Measurements from ENCODE around the gene CLASP2.

The CLASP2 gene

DNA sequence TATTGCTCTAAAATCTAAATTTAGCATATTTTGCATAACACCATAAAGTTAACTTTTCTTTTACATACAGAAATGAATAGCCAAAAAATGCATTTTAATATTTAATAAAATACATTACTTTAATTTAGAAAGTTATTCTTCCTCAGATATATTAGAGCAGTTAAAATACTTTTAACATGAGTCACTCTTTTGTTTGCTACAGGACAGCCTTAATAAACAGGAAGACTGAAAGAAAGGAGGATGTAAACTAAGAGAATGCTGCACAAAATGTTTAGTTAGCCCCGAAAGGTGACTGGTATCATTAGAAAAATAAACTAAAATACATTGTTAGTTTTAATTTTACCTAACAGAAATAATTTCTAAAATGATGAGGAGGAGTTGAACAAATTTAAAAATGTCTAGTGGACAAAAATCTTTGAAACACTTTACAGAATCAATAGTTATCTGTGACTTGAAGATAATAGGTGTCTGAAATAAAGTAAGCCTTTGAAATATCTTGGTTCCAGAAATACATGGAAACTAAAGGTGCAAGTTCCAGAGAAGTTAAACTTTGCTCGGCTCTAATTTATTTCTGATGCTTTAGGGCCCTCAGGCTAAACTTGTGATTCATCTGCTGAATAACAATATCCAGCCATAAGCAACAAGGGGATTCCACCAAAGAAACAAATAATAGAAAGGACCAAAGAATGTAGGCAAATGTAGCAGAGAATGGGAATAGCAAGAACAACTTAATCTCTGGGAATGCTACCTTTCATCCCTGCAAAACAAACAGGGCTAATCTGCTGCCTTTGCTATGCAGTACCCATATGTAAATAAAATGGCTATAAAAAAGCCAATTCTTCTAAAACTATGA lies 139.5 kb downstream of the CLASP2 start:
- H3K4me3 ChIP-seq (ENCODE audit: low read depth, low read length): no peak overlapping the region
- DNase-seq (ENCODE audit: low read depth): no peak

DNA sequence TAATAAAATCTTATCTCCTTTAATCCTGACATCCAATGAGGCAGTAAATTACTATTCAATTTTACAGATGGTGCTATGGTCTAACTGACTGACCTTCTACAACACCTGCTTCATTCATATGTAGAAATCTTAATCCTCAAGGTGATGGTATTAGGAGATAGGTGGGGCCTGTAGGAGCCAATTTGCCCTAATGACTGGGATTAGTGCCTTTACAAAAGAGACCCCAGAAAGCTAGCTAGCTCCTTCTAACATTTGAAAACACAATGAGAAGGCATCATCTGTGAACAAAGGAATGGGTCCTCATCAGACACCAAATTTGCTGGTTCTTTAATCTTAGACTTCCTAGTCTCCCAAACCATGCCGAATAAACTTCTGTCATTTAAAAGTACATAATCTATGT lies 140.5 kb downstream of the CLASP2 start:
- no peak overlapping the region for H3K4me3 ChIP-seq (ENCODE audit: low read depth, low read length)
- DNase-seq (ENCODE audit: low read depth): no peak

DNA sequence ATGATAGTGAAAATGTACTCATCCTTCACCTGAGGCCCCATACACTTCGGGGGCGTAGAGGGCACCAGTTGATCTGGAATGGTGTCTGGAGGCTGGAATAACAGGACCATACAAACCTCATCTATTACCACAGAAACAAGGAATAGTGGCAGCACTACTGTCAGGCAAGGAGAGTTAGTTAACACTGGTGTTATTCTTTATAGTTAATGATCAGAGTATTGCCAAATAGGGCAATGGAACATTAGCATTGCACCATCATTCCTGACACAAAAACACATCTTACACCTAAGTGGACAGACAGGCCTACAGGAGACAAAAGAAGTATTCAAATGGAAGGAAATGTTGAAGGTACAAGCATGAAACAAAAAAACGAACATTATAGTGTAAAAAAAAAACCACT lies 140.9 kb downstream of the CLASP2 start:
- H3K4me3 ChIP-seq (ENCODE audit: low read depth, low read length): no peak overlapping the region
- no peak for DNase-seq (ENCODE audit: low read depth)

DNA sequence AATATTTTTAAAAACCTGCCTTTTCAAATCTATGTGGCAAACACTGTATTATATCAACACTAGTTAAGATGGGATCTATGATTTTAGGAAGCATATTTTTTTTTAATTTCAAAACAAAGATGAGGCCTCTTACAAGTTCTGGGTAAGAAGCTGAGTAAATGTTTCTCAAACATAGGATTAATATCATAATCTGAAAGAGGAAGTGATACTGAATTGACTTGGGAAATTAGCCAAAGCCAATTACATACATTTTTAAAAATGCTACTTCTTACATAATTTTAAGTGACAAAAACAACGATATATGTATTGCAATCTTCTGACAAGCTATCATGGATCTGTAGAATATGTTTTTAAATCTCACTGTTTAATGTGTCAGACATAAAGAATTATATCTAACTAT lies 142.7 kb downstream of the CLASP2 start:
- DNase-seq (ENCODE audit: low read depth): no peak
- no peak overlapping the region for H3K4me3 ChIP-seq (ENCODE audit: low read depth, low read length)

DNA sequence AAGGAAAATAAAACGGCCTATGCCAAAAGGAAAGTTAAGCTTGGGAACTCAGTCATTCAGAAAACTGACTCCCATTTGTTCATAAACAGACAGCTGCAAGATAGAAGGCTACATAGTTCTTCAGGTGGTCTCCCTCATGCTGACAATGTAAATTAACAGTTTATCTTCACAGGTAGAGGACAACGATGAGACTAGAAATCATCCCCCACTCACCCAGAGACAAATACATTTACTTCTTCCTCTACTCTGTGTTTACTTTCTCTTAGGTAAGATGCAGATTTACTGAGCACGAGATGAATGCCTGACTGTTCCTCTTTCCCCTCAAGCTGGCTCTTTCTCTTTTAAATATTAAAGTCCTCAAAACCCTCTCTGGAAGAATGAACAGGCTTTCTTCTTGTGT lies 160.2 kb downstream of the CLASP2 start:
- no peak overlapping the region for H3K4me3 ChIP-seq (ENCODE audit: low read depth, low read length)
- no peak for DNase-seq (ENCODE audit: low read depth)

DNA sequence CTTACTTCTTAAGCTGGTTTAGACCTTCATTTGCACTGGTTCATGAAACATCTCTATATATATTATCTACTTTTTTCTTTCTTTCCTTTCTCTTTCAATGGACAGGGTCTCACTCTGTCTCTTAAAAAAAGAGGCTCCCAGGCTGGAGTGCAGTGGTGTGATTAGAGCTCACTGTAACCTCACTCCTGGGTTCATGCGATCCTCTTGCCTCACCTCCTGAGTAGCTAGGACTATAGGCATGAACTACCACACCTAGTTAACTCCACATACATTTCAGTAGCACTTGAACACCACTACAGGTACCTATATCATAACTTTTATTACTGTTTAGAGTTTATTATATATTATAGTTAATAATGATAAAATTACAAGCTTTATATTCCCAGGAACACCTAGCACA lies 160.8 kb downstream of the CLASP2 start:
- no peak for DNase-seq (ENCODE audit: low read depth)

DNA sequence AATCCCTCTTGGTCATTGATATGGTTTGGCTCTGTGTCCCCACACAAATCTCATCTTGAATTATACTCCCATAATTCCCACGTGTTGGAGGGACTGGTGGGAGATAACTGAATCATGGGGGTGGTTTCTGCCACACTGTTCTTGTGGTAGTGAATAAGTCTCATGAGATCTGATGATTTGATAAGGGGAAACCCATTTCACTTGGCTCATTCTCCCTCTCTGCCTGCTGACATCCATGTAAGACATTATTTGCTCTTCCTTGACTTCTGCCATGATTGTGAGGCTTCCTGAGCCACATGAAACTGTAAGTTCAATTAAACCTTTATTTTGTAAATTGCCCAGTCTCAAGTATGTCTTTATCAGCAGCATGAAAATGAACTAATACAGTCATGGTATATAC lies 171.0 kb downstream of the CLASP2 start:
- no peak overlapping the region for H3K4me3 ChIP-seq (ENCODE audit: low read depth, low read length)
- DNase-seq (ENCODE audit: low read depth): no peak

More for the DNA sequence above, 160.8 kb downstream of the CLASP2 start:
- H3K4me3 ChIP-seq (ENCODE audit: low read depth, low read length): no peak overlapping the region

DNA sequence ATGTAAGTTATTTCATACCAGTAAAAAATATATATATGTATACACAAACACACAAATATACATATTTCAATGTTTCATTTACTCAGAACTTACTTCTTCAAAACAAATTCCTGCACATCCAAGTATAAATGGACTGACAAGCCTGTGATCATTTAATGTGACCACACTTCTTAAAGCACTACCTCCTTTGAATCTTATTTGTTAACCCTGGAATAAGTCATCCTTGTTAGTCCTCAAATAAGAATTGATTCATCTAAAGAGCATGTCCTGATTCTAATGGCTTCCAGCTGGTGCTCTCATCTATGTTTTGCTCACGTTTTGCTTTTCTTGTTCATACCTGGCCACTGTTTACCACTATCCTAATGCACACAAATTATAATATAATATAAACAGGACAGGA lies 173.9 kb downstream of the CLASP2 start:
- DNase-seq (ENCODE audit: low read depth): no peak
- no peak overlapping the region for H3K4me3 ChIP-seq (ENCODE audit: low read depth, low read length)

DNA sequence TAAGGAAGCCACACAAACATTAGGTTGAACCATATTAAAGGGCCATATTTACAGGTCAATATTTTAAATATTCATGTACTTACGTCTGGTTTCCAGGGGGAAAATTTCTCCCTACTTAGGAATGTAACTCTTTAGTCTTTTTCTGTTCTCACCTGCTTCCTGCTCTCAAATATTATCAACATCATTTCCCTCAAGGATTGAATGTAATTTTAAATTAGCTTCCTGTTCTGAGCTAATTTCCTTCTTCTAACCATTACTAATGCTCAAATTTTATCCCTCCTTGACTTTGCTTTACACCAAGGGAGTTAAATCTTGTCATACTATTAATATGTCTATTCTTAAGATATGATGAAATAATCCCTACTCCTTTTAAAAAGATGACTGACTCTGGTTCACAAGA lies 174.5 kb downstream of the CLASP2 start:
- no peak overlapping the region for H3K4me3 ChIP-seq (ENCODE audit: low read depth, low read length)
- DNase-seq (ENCODE audit: low read depth): no peak

DNA sequence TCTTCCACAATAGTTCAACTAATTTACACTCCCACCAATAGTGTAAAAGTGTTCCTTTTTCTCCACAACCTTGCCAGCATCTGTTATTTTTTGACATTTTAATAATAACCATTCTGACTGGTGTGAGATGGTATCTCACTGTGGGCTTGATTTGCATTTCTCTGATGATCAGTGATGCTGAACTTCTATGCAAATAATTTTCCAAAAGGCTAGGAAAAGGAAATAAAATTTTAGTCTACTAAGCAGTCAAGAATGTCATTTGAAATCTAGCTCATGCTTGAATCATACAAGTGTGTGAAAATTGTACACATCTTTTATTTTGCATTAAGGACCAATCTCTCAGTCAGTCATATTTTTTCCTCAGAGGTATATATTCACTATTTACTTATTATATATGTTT lies 176.1 kb downstream of the CLASP2 start:
- DNase-seq (ENCODE audit: low read depth): no peak
- no peak overlapping the region for H3K4me3 ChIP-seq (ENCODE audit: low read depth, low read length)

DNA sequence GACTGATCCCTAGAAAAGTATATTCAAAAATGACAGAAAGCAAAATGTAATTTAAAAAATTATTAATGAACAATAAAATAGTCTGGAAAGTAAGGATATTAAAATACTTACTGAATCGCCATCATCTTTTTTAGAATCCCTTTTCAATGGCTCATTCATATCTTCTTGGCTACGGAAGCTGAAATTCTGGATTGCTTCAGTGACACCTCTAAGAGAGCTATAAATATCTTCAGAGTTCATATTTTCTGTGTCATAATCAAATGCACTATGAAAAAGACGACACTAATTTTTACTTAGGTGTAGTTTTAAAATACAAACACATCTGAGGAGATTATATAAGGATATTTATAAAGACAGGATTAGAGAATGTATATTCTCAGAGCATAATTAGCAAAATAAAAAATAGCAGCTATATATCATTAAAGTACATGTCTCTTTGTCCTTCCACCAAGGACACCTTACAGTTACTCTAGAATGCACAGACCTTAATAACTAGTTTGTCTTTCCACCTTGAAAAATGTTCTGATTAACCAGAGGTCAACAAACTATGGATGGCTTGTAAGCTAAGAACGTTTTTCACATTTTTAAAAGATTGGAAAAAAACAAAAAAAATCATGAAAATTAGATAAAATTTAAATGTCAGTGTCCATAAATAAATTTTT lies 179.2 kb downstream of the CLASP2 start:
- no peak overlapping the region for H3K4me3 ChIP-seq (ENCODE audit: low read depth, low read length)

DNA sequence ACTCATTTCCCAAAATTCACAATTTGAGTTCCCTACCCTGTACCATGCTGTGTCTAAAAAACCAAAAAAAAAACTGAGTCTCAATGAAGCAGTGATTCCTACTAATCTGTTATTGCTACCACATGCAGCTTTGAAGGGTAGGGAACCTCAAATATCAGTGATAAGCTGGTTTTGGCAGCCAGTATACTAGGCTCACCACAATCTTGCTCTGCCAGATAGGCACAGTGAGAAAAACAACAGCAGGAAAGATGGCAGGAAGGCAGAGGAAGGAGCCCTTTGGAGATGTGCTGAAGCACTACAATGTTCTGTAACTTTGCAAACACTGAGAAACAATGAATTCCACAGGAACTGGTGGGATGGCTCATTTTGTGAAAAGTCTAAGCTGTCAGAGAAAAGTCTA lies 180.9 kb downstream of the CLASP2 start:
- DNase-seq (ENCODE audit: low read depth): no peak
- H3K4me3 ChIP-seq (ENCODE audit: low read depth, low read length): no peak overlapping the region

More for the DNA sequence above, 179.2 kb downstream of the CLASP2 start:
- DNase-seq (ENCODE audit: low read depth): no peak

DNA sequence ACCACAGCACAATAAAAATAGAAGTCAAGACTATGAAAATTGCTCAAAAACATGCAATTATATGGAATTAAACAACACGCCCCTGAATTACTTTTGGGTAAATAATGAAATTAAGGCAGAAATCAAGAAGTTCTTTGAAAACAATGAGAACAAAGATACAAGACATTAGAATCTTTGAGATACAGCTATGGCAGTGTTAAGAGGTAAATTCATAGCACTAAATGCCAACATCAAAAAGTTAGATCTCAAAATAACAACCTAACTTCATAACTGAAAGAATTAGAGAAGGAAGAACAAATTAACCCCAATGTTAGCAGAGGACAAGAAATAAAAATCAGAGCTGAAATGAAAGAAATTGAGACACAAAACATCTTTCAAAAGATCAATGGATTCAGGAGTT lies 191.3 kb downstream of the CLASP2 start:
- DNase-seq (ENCODE audit: low read depth): no peak
- no peak overlapping the region for H3K4me3 ChIP-seq (ENCODE audit: low read depth, low read length)

DNA sequence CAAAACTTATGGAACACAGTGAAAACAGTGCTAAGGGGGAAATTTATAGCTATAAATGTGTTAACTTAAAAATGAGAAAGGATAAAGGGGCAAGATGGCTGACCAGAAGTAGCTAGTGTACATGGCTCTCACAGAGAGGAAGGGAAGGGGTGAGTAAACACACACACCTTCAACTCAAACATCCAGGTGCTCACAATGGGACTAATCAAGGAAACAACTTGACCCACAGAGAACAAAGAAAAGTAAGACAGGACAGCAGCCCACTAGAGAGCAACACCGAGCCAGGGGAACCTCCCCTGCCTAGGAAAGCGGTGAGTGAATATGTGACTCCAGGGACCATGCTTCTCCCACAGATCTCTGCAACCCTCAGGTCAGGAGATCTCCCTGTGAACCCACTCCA lies 192.8 kb downstream of the CLASP2 start:
- no peak for DNase-seq (ENCODE audit: low read depth)
- H3K4me3 ChIP-seq (ENCODE audit: low read depth, low read length): no peak overlapping the region

DNA sequence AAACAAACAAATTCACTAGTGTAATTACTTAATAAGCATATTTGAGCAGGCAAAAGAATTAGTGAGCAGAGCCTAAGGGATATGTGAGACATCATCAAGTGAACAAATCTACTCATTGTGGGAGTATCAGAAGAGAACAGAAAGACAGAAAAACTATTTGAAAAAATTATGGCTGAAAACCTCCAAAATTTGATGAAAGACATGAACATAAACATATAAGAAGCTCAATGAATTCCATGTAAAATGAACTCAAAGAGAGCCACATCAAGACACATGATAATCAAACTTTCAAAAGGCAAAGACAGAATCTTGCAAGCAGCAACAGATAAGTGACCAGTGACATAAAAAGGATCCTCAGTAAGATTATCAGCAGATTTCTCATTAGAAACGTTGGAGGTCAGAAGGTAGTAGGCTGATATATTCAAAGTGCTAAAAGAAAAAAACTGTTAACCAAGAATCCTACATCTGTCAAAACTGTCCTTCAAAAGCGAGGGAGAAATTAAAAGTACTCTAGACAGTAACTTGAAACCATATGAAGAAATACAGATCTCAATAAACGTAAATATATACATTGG lies 194.9 kb downstream of the CLASP2 start:
- no peak for DNase-seq (ENCODE audit: low read depth)

DNA sequence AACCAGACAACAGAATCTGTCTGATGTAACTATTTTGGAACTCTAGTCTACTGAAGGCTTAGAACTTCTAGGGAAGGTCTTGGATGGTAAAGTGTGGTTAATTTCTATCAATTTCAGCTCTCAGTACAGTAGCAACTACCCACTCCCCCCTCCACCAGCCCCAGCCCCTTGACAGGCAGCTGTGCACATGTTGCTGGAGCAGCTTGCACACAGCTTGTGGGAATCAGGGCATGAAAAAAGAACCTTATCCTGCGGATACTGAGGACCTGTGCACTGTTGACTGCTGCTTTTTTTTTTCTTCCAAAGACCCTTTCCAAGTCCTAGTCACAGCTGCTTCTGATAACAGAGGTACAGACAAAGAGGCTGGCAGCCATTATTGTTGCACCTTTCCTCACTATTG lies 196.3 kb downstream of the CLASP2 start:
- DNase-seq (ENCODE audit: low read depth): no peak
- H3K4me3 ChIP-seq (ENCODE audit: low read depth, low read length): no peak overlapping the region

More for the DNA sequence above, 194.9 kb downstream of the CLASP2 start:
- no peak overlapping the region for H3K4me3 ChIP-seq (ENCODE audit: low read depth, low read length)

DNA sequence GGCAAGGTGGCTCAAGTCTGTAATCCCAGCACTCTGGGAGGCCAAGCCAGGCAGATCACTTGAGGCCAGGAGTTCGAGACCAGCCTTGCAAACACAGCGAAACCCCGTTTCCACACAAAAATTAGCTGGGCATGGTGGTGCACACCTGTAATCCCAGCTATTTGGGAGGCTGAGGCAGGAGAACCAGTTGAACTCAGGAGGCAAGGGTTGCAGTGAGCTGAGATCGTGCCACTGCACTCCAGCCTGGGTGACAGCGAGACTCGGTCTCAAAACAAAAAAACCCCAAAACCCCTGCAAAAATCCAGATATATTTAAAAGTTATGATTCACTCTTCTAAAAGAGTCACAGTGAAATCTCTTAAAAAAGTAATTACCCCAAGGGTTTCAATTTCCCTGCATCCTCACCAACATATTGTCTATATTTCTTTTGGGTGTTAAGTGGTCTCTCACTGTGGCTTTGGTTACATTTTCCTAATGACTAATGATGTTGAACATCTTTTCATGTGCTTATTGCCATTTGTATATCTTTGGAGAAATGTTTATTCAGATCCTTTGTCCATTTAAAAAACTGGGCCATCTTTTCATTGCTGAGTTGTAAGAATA lies 204.7 kb downstream of the CLASP2 start:
- DNase-seq (ENCODE audit: low read depth): no peak
- H3K4me3 ChIP-seq (ENCODE audit: low read depth, low read length): no peak overlapping the region

DNA sequence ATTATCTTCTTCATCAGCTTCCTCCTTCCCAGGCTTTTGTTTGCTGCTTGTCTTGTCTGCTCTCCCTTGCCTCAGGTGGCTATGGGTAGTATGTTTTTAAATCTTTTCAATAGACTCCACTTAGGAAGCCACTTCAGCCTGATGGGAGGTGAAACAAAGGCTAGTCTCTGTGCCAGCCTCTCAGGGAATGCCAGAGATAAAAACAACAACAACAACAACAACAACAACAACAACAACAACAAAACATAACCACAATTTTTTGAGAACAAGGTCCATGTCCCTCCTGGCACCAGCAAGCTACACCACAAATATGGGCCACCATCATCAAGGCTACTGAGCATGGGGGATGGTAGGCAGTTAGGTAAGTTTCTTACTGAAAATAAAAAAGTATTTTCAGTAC lies 213.0 kb downstream of the CLASP2 start:
- no peak overlapping the region for H3K4me3 ChIP-seq (ENCODE audit: low read depth, low read length)
- DNase-seq (ENCODE audit: low read depth): no peak

DNA sequence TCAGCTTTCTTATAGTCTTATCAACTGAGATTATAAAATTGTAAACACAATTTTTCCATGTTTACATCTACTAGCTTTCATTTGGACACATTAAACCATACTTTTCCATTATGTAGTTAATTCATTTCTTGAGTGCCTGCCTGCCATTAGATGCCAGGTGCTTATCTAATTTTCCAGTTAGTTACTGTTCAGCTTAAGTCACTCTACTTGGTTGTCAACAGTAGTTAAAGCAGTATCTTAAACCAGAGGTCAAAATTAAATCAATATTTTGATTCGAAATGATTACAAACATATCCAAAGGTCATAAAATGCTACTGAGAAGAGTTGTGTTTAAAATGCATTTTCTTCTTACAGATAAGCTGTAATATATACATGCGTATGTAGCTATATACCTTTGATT lies 221.6 kb downstream of the CLASP2 start:
- no peak overlapping the region for H3K4me3 ChIP-seq (ENCODE audit: low read depth, low read length)
- no peak for DNase-seq (ENCODE audit: low read depth)

DNA sequence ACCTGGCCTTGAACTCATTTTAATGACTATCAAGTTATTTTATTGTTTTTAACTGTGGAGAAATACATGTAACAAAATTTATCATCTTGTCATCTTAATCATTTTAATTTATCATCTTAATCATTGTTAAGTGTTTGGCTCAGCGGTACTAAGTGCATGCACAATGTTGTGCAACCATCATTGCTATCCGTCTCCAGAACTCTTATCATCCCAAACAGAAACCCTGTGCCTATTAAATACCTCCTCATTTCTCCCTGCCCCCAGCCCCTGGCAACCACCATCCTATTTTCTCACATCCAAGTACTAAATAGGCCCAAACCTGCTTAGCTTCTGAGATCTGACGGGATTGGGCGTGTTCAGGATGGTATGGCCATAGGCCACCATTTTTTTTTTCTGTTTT lies 226.3 kb downstream of the CLASP2 start:
- no peak overlapping the region for H3K4me3 ChIP-seq (ENCODE audit: low read depth, low read length)
- DNase-seq (ENCODE audit: low read depth): no peak
